Thoracic aorta (tissue), 2 donors: Measurements from ENCODE around the gene SHE. TPM values are rescaled to one million over a fixed set of nuclear protein-coding genes. Genes with fewer than 3 reads are reported as not detected.

Experiments used
- ATAC-seq: fragments of 150-250 bp; one replicate; pipeline ENCODE4 v1.8.0; 2017; ENCODE audit warnings: low read depth; ENCODE audit not compliant: insufficient number of reproducible peaks, low FRiP score
- DNase-seq: peaks from one replicate; pipeline ENCODE4 v3.0.0-alpha.2; 2020; ENCODE audit warnings: low spot score
- H3K27ac ChIP-seq, 2 donors: fragments of 200-600 bp; sonication (generic); 1 replicate in 1 of 2; 2 replicates in 1 of 2; pipeline ENCODE4 v1.5.1; 2016; ENCODE audit warnings: mild to moderate bottlenecking in 2 of 2, moderate library complexity in 2 of 2
- H3K27me3 ChIP-seq: fragments of 200-600 bp; sonication (generic); replicated peaks from 2 replicates; pipeline ENCODE4 v1.6.0; 2016; ENCODE audit warnings: mild to moderate bottlenecking; ENCODE audit not compliant: insufficient read depth
- H3K36me3 ChIP-seq: fragments of 200-600 bp; sonication (generic); one replicate; pipeline ENCODE4 v1.5.1; 2016
- H3K4me1 ChIP-seq, 2 donors: fragments of 200-600 bp; sonication (generic); 1 replicate in 1 of 2; 2 replicates in 1 of 2; pipeline versions ENCODE4 v1.5.1 to v1.6.0; 2016; ENCODE audit warnings: low read depth in 2 of 2, mild to moderate bottlenecking in 1 of 2; ENCODE audit not compliant: control insufficient read depth in 1 of 2
- H3K4me3 ChIP-seq: fragments of 200-600 bp; sonication (generic); 2 replicates; pipeline ENCODE4 v1.5.1; 2016; ENCODE audit warnings: mild to moderate bottlenecking
- H3K9me3 ChIP-seq: fragments of 200-600 bp; sonication (generic); 2 replicates; pipeline ENCODE4 v1.5.1; 2016
- total RNA-seq, 2 donors: library from RNA; depleted of rRNA; stranded (reverse); fragments of >200 nt; gene quantifications; one replicate each; pipeline versions ENCODE4 v1.1.0 to v1.2.3, GENCODE V29; 2016
- TF ChIP-seq, protein P1 (sequence below): fragments of 200-600 bp; sonication (generic); IDR thresholded peaks from one replicate; pipeline ENCODE4 v1.5.1; 2019; ENCODE audit warnings: antibody characterized with exemption

The SHE gene
- total RNA-seq, 2 donors from 2014 or later, result 6.1 to 15.2 TPM

GRCh38 chr1:154466921-154467417 is 35.2 kb downstream of the SHE start:
- no peak overlapping the region for H3K4me3 ChIP-seq
- DNase-seq (no peak), ATAC-seq (no peak)
- H3K27me3 ChIP-seq, result no peaks in the 10 kb centered on the region
- H3K9me3 ChIP-seq, result no peaks in the 10 kb centered on the region
- peaks cover 0 to 11% of the 10 kb centered on the region in 2 donors for H3K4me1 ChIP-seq
- no peak overlapping the region for H3K27ac ChIP-seq
- TF ChIP-seq, protein P1, sequence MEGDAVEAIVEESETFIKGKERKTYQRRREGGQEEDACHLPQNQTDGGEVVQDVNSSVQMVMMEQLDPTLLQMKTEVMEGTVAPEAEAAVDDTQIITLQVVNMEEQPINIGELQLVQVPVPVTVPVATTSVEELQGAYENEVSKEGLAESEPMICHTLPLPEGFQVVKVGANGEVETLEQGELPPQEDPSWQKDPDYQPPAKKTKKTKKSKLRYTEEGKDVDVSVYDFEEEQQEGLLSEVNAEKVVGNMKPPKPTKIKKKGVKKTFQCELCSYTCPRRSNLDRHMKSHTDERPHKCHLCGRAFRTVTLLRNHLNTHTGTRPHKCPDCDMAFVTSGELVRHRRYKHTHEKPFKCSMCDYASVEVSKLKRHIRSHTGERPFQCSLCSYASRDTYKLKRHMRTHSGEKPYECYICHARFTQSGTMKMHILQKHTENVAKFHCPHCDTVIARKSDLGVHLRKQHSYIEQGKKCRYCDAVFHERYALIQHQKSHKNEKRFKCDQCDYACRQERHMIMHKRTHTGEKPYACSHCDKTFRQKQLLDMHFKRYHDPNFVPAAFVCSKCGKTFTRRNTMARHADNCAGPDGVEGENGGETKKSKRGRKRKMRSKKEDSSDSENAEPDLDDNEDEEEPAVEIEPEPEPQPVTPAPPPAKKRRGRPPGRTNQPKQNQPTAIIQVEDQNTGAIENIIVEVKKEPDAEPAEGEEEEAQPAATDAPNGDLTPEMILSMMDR, result no peak
- H3K36me3 ChIP-seq, result no peaks in the 10 kb centered on the region

DNA sequence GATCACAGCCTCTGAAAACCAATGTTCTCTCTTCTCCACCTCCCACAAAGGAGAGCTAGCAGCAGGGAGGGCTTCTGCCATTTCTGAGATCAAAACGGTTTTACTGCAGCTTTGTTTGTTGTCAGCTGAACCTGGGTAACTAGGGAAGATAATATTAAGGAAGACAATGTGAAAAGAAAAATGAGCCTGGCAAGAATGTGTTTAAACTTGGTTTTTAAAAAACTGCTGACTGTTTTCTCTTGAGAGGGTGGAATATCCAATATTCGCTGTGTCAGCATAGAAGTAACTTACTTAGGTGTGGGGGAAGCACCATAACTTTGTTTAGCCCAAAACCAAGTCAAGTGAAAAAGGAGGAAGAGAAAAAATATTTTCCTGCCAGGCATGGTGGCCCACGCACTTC is 36.0 kb downstream of the SHE start:
- Histone ChIP-seq H3K27me3 (no peaks in the 10 kb centered on the region), H3K4me3 (no peak overlapping the region), H3K36me3 (no peaks in the 10 kb centered on the region), H3K27ac (no peak overlapping the region), H3K9me3 (no peaks in the 10 kb centered on the region), H3K4me1 (peaks cover 0 to 11% of the 10 kb centered on the region in 2 donors)
- no peak for ATAC-seq
- no peak for DNase-seq
- TF ChIP-seq, protein P1, result no peak

GRCh38 chr1:154465621-154466195 is 36.5 kb downstream of the SHE start:
- Histone ChIP-seq H3K27ac (no peak overlapping the region), H3K27me3 (no peaks in the 10 kb centered on the region), H3K9me3 (no peaks in the 10 kb centered on the region), H3K4me1 (peaks cover 0 to 11% of the 10 kb centered on the region in 2 donors), H3K4me3 (no peak overlapping the region), H3K36me3 (no peaks in the 10 kb centered on the region)
- DNase-seq (no peak), ATAC-seq (no peak)
- TF ChIP-seq, protein P1, result no peak

- TF ChIP-seq, protein P1, result no peak
- H3K4me3 ChIP-seq, result no peak overlapping the region
- ATAC-seq, result no peak
- no peaks in the 10 kb centered on the region for H3K9me3 ChIP-seq
- DNase-seq, result no peak
- no peaks in the 10 kb centered on the region for H3K27me3 ChIP-seq
- peaks cover 0 to 11% of the 10 kb centered on the region in 2 donors for H3K4me1 ChIP-seq
- no peaks in the 10 kb centered on the region for H3K36me3 ChIP-seq
- peak overlapping the region in 1 of 2 donors; percentile 41 for H3K27ac ChIP-seq
Measured at GRCh38 chr1:154463512-154463990, 38.7 kb downstream of the SHE start.

- peaks cover 0 to 11% of the 10 kb centered on the region in 2 donors for H3K4me1 ChIP-seq
- DNase-seq (no peak), ATAC-seq (no peak)
- no peaks in the 10 kb centered on the region for H3K27me3 ChIP-seq
- no peaks in the 10 kb centered on the region for H3K9me3 ChIP-seq
- no peak overlapping the region for H3K4me3 ChIP-seq
- no peaks in the 10 kb centered on the region for H3K36me3 ChIP-seq
- H3K27ac ChIP-seq, result no peak overlapping the region
- TF ChIP-seq, protein P1, result no peak
Measured at GRCh38 chr1:154460695-154461260, 41.4 kb downstream of the SHE start.
